Smooth muscle cell of the brain vasculature (primary cell): ENCODE results near the gene ATP5F1B.
"Not testable (repeated sequence)": the region's sequence is repeated elsewhere in the genome, so short reads cannot be mapped to it uniquely, and the experiment has no call there.

Source experiments
- DNase-seq: peaks from one replicate; pipeline ENCODE4 v3.0.0-alpha.2; 2012; ENCODE audit warnings: low read depth, low spot score

The ATP5F1B gene

GRCh38 chr12:56645717-56646446, at the start of gene ATP5F1B:
Gene ATP5F1B, minus strand, starts transcription at chr12:56645984. Its CDS starts 21 bp downstream, at chr12:56645963.
- peak; percentile 99 for DNase-seq

- DNase-seq = no peak
Measured at GRCh38 chr12:56694161-56694560, 48.4 kb upstream of the ATP5F1B start.

- no peak for DNase-seq
Measured at GRCh38 chr12:56688846-56689109, 43.0 kb upstream of the ATP5F1B start.

- peak; percentile 96 for DNase-seq
Measured at GRCh38 chr12:56688129-56688845, 42.5 kb upstream of the ATP5F1B start, which contains the start of gene PTGES3. Gene PTGES3, minus strand, starts transcription at chr12:56688284. Its CDS starts 285 bp downstream, at chr12:56687999.

- DNase-seq = no peak
Measured at GRCh38 chr12:56687223-56688128, 41.7 kb upstream of the ATP5F1B start.

GRCh38 chr12:56684745-56685359, 39.1 kb upstream of the ATP5F1B start:
- DNase-seq = no peak

GRCh38 chr12:56682323-56682722, 36.5 kb upstream of the ATP5F1B start:
- no peak for DNase-seq

- DNase-seq = no peak
Measured at GRCh38 chr12:56679883-56680575, 34.2 kb upstream of the ATP5F1B start.

GRCh38 chr12:56678852-56679251, 33.1 kb upstream of the ATP5F1B start:
- DNase-seq = no peak

GRCh38 chr12:56677680-56678079, 31.9 kb upstream of the ATP5F1B start:
- no peak for DNase-seq

- DNase-seq = no peak
Measured at GRCh38 chr12:56676851-56677580, 31.2 kb upstream of the ATP5F1B start.

- no peak for DNase-seq
Measured at GRCh38 chr12:56671608-56672007, 25.8 kb upstream of the ATP5F1B start.

GRCh38 chr12:56670836-56671235, 25.1 kb upstream of the ATP5F1B start:
- no peak for DNase-seq

GRCh38 chr12:56668197-56668457, 22.3 kb upstream of the ATP5F1B start:
- DNase-seq = no peak

- no peak for DNase-seq
Measured at GRCh38 chr12:56661979-56662638, 16.3 kb upstream of the ATP5F1B start.

- DNase-seq = no peak
Measured at GRCh38 chr12:56661560-56661959, 15.8 kb upstream of the ATP5F1B start.

- no peak for DNase-seq
Measured at GRCh38 chr12:56658921-56659320, 13.1 kb upstream of the ATP5F1B start.

- DNase-seq = no peak
Measured at GRCh38 chr12:56657416-56658379, 11.9 kb upstream of the ATP5F1B start.

GRCh38 chr12:56653781-56654180, 8.0 kb upstream of the ATP5F1B start:
- DNase-seq = not testable (repeated sequence)
